Cardiac fibroblast (primary cell): ENCODE data around the gene PLAAT4.

Experiments
- DNase-seq, 2 donors: peaks; one replicate each; pipeline versions ENCODE4 v3.0.0 to v3.0.0-alpha.2; 2010; ENCODE audit warnings: low read depth in 2 of 2
- H3K4me3 ChIP-seq, 2 donors: replicated peaks in 1 of 2; 1 replicate in 1 of 2; 2 replicates in 1 of 2; pipeline ENCODE4 v1.5.1; 2011; ENCODE audit warnings: low read depth in 2 of 2, low read length in 2 of 2, mild to moderate bottlenecking in 2 of 2, moderate library complexity in 1 of 2
- TF ChIP-seq, protein P1 (sequence below): IDR thresholded peaks from one replicate; pipeline ENCODE4 v1.5.1; 2011; ENCODE audit warnings: low read depth, mild to moderate bottlenecking, low read length, inconsistent platforms

Gene PLAAT4

DNA sequence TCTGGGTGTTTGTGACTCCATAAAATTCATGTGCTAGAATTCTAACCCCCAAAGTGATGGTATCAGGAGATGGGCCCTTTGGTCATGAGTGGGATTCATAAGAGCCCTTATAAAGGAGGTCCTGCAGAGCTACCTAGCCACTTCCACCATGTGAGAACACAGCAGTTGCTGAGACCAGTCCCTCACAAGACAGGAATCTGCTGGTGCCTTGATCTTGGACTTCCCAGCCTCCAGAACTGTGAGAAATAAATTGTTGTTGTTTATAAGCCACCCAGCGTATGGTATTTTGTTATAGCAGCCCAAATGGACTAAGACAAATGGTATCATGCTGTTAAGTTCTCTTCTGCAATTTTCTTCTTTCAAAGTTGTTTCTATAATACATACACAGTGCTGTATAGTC is 44.2 kb upstream of the PLAAT4 start:
- TF ChIP-seq, protein P1, sequence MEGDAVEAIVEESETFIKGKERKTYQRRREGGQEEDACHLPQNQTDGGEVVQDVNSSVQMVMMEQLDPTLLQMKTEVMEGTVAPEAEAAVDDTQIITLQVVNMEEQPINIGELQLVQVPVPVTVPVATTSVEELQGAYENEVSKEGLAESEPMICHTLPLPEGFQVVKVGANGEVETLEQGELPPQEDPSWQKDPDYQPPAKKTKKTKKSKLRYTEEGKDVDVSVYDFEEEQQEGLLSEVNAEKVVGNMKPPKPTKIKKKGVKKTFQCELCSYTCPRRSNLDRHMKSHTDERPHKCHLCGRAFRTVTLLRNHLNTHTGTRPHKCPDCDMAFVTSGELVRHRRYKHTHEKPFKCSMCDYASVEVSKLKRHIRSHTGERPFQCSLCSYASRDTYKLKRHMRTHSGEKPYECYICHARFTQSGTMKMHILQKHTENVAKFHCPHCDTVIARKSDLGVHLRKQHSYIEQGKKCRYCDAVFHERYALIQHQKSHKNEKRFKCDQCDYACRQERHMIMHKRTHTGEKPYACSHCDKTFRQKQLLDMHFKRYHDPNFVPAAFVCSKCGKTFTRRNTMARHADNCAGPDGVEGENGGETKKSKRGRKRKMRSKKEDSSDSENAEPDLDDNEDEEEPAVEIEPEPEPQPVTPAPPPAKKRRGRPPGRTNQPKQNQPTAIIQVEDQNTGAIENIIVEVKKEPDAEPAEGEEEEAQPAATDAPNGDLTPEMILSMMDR = no peak
- no peak for DNase-seq
- no peak overlapping the region for H3K4me3 ChIP-seq

DNA sequence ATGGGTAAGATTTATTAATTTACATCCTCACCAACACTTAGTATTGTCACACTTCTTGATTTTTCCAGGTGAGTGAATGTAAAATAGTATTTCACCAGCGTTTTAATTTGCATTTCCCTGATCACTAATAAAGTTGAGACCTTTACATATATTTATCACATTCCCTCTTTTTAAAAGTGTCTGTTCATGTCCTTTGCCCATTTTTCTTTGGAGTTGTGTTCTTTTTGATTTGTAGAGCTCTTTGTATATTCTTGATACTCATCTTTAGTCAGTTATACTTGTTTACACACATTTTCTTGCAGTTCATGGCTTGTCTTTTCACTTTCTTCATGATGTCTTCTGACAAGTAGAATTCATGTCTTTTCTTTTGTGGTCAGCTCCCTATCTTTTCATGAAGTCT is 43.5 kb upstream of the PLAAT4 start:
- H3K4me3 ChIP-seq = no peak overlapping the region
- TF ChIP-seq, protein P1 = no peak

DNA sequence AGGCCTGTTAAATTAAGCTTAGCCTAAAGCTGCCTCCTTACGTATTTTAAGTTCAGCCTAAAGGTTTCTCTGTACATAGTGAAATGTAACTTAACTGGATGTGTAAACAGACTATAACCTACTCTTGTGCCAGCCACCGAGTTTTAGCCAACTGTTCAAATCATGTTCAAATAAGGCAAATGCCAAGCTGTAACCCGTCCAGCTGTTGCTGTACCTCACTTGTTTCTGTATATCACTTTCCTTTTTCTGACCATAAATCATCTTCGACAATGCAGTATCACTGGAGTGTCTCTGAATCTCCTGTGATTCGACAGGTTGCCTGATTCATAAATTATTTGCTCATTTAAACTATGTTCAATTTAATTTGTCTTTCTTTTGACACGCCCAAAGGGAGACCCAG is 41.6 kb upstream of the PLAAT4 start:
- TF ChIP-seq, protein P1 = no peak
- DNase-seq = no peak
- no peak overlapping the region for H3K4me3 ChIP-seq

More for the DNA sequence above, 43.5 kb upstream of the PLAAT4 start:
- DNase-seq = no peak

DNA sequence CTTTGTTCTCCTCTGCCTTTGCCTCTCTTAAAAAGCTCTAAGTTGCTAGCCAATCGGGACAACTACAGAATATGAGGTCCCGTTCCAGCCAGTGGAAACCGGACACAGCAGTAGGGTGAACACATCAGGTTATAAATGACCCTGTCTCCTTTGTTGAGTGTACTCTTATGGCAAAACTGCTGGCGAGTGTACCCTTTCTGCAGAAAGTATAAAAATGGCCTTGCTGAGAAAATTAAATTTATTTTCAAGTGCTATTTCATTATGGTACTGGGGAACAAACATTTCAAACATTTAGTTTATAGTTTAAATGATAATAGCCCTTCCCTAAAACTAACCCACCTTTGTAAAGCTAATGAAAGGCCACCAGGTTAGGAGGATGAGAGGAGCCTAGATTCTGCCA is 36.7 kb upstream of the PLAAT4 start:
- TF ChIP-seq, protein P1 = no peak
- H3K4me3 ChIP-seq = no peak overlapping the region
- DNase-seq = no peak

DNA sequence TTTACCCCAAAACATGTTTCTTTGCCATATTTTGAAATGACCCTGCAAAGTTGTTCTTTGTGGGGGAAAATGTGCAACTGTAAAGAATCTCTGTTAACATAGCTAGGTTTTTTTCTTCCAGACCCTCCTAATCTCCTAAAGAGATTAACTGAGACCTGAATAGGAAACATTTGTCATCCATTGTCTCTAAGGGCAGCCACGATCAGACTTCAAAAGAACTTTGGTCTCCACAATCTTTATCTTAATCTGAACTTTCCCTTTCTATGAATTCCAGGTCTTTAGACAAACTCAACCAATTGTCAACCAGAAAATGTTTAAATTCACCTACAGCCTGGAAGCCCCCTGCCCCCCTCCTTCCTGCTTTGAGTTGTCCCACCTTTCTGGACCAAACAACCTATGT is 35.4 kb upstream of the PLAAT4 start:
- TF ChIP-seq, protein P1 = no peak
- no peak for DNase-seq
- H3K4me3 ChIP-seq = no peak overlapping the region

DNA sequence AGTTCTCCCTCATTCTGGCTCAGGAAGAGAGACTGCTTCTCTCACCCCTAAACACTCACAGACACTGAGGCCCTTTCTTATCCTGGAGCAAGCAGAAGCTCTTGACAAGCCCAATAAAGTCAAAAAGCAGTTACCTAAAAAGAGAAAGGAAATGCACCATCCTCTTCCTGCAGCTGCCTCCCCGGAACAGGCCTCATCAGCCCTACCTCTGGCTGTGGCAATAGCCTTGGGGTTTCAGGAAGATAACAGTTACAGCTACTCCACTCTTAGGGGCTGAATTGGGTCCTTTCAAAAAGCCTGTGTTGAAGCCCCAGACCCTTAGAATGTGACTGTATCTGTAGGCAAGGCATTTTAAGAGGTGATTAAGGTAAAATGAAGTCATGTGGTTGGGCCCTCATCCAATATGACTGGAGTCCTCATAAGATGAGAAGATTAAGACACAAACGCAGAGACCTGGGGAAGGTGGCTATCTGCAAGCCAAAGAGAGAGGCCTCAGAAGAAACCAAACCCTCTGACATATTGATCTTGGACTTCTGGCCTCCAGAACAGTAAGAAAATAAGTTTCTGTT is 34.3 kb upstream of the PLAAT4 start:
- TF ChIP-seq, protein P1 = no peak
- no peak overlapping the region for H3K4me3 ChIP-seq
- DNase-seq = no peak

DNA sequence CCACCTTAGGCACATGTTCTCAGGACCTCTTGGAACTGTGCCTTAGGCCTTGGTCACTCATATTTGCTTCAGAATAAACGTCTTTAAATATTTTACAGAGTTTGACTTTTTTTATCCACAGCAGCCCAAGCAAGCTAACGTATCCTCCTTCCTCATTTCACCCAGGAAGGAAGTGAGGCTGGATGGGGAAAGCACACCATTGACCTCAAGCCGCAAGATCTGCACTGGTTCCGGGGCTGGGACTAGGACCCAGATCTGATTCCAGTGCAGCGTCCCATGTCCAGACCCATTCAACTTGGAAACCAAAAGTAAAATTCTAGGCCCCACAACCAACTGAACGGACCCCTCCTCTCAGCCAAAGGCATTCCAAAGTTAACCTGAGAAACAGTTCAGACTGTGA is 33.1 kb upstream of the PLAAT4 start:
- no peak for DNase-seq
- TF ChIP-seq, protein P1 = no peak
- H3K4me3 ChIP-seq = no peak overlapping the region
